ENCODE measurements around the gene PEPD. TPM values are rescaled to one million over a fixed set of nuclear protein-coding genes. Genes with fewer than 3 reads are reported as not detected.

Gene PEPD
- total and polyA plus RNA-seq, 2 experiments from 2014 or later, result 141 to 175 TPM

GRCh38 chr19:33383720-33384292, 137.8 kb downstream of the PEPD start:
- Histone ChIP-seq H4K20me1 (ENCODE audit: insufficient read depth, poor library complexity, severe bottlenecking) (peaks cover 80% of the 10 kb centered on the region), H3K79me2 (peaks cover 98% of the 10 kb centered on the region)

GRCh38 chr19:33382982-33383381, 138.6 kb downstream of the PEPD start:
- Histone ChIP-seq H2AFZ (no peak overlapping the region), H3K9me3 (ENCODE audit: low read depth) (no peaks in the 10 kb centered on the region), H3K4me3 (no peak overlapping the region), H3K79me2 (peaks cover 100% of the 10 kb centered on the region), H3K27me3 (no peaks in the 10 kb centered on the region), H3K36me3 (replicated peaks; ENCODE audit: insufficient read depth, low read depth) (no peaks in the 10 kb centered on the region), H3K27ac (no peak overlapping the region), H3K4me2 (no peak overlapping the region), H4K20me1 (ENCODE audit: insufficient read depth, poor library complexity, severe bottlenecking) (peaks cover 88% of the 10 kb centered on the region), H3K9me2 (replicated peaks; ENCODE audit: insufficient read depth) (no peaks in the 10 kb centered on the region), H3K4me1 (ENCODE audit: insufficient read depth) (peaks cover 4% of the 10 kb centered on the region)
- 96% methylated on average over 4 of the region's 4 CpGs for WGBS (ENCODE audit: low lambda C conversion rate, missing lambda C conversion rate)
- no peak for DNase-seq (ENCODE audit: low spot score)
- TF ChIP-seq EZH2 (IDR thresholded peaks at IDR 0.05; ENCODE audit: borderline replicate concordance) (no peak), EZH2phosphoT487 (IDR thresholded peaks at IDR 0.05; ENCODE audit: low read depth, severe bottlenecking, unreplicated experiment) (no peak), CTCF (IDR thresholded peaks at IDR 0.05; ENCODE audit: poor library complexity) (no peak)

More at GRCh38 chr19:33383720-33384292, 137.8 kb downstream of the PEPD start:
- Histone ChIP-seq H3K9me2 (replicated peaks; ENCODE audit: insufficient read depth) (no peaks in the 10 kb centered on the region), H3K4me3 (no peak overlapping the region), H3K27me3 (no peaks in the 10 kb centered on the region), H2AFZ (no peak overlapping the region), H3K27ac (no peak overlapping the region), H3K4me2 (no peak overlapping the region), H3K4me1 (ENCODE audit: insufficient read depth) (peaks cover 6% of the 10 kb centered on the region), H3K36me3 (replicated peaks; ENCODE audit: insufficient read depth, low read depth) (no peaks in the 10 kb centered on the region), H3K9me3 (ENCODE audit: low read depth) (no peaks in the 10 kb centered on the region)
- no peak for DNase-seq (ENCODE audit: low spot score)
- TF ChIP-seq CTCF (IDR thresholded peaks at IDR 0.05; ENCODE audit: poor library complexity), result no peak
- 95% methylated on average over 13 of the region's 13 CpGs for WGBS (ENCODE audit: low lambda C conversion rate, missing lambda C conversion rate)

GRCh38 chr19:33382006-33382405, 139.6 kb downstream of the PEPD start:
- H3K36me3 ChIP-seq (replicated peaks; ENCODE audit: insufficient read depth, low read depth), result no peaks in the 10 kb centered on the region
- DNase-seq (ENCODE audit: low spot score), result no peak
- H4K20me1 ChIP-seq (ENCODE audit: insufficient read depth, poor library complexity, severe bottlenecking), result peaks cover 92% of the 10 kb centered on the region
- WGBS (ENCODE audit: low lambda C conversion rate, missing lambda C conversion rate), result 93% methylated on average over 4 of the region's 4 CpGs
- no peak overlapping the region for H2AFZ ChIP-seq
- H3K4me1 ChIP-seq (ENCODE audit: insufficient read depth), result peaks cover 14% of the 10 kb centered on the region
- H3K27ac ChIP-seq, result no peak overlapping the region
- H3K79me2 ChIP-seq, result peaks cover 100% of the 10 kb centered on the region
- H3K4me3 ChIP-seq, result no peak overlapping the region
- H3K4me2 ChIP-seq, result no peak overlapping the region
- H3K9me3 ChIP-seq (ENCODE audit: low read depth), result no peaks in the 10 kb centered on the region
- no peaks in the 10 kb centered on the region for H3K9me2 ChIP-seq (replicated peaks; ENCODE audit: insufficient read depth)
- no peaks in the 10 kb centered on the region for H3K27me3 ChIP-seq
- TF ChIP-seq EZH2phosphoT487 (IDR thresholded peaks at IDR 0.05; ENCODE audit: low read depth, severe bottlenecking, unreplicated experiment) (no peak), CTCF (IDR thresholded peaks at IDR 0.05; ENCODE audit: poor library complexity) (no peak), EZH2 (IDR thresholded peaks at IDR 0.05; ENCODE audit: borderline replicate concordance) (no peak)

- peaks cover 98% of the 10 kb centered on the region for H4K20me1 ChIP-seq (ENCODE audit: insufficient read depth, poor library complexity, severe bottlenecking)
- H3K36me3 ChIP-seq (replicated peaks; ENCODE audit: insufficient read depth, low read depth), result no peaks in the 10 kb centered on the region
- no peaks in the 10 kb centered on the region for H3K9me3 ChIP-seq (ENCODE audit: low read depth)
- peaks cover 100% of the 10 kb centered on the region for H3K79me2 ChIP-seq
- H3K4me1 ChIP-seq (ENCODE audit: insufficient read depth), result peaks cover 23% of the 10 kb centered on the region
- no peak overlapping the region for H3K4me3 ChIP-seq
- no peak overlapping the region for H3K4me2 ChIP-seq
- no peaks in the 10 kb centered on the region for H3K27me3 ChIP-seq
- no peak for TF ChIP-seq EZH2 (IDR thresholded peaks at IDR 0.05; ENCODE audit: borderline replicate concordance)
- no peak for TF ChIP-seq EZH2phosphoT487 (IDR thresholded peaks at IDR 0.05; ENCODE audit: low read depth, severe bottlenecking, unreplicated experiment)
- no peak for TF ChIP-seq CTCF (IDR thresholded peaks at IDR 0.05; ENCODE audit: poor library complexity)
- H3K27ac ChIP-seq, result no peak overlapping the region
- DNase-seq (ENCODE audit: low spot score), result no peak
- no peaks in the 10 kb centered on the region for H3K9me2 ChIP-seq (replicated peaks; ENCODE audit: insufficient read depth)
- H2AFZ ChIP-seq, result no peak overlapping the region
- WGBS (ENCODE audit: low lambda C conversion rate, missing lambda C conversion rate), result 95% methylated on average over 4 of the region's 4 CpGs
Measured at GRCh38 chr19:33381101-33381500, 140.5 kb downstream of the PEPD start.

All from hepatocyte (in vitro differentiated cells).